Inflammatory macrophage (primary cell): ENCODE measurements around the gene SEC22A.
"Not testable (repeated sequence)": the region's sequence is repeated elsewhere in the genome, so short reads cannot be mapped to it uniquely, and the experiment has no call there.

Experiments
- DNase-seq, 2 donors: peaks; one replicate each; pipeline ENCODE4 v3.0.0-alpha.2; 2020 to 2022

SEC22A gene

GRCh38 chr3:123180791-123181190, 21.0 kb upstream of the SEC22A start:
- DNase-seq = no peak

GRCh38 chr3:123186695-123187094, 15.0 kb upstream of the SEC22A start:
- no peak for DNase-seq

- DNase-seq = no peak
These were observed 13.7 kb upstream of the SEC22A start for GRCh38 chr3:123188058-123188457.

- DNase-seq = no peak
These were observed 8.2 kb upstream of the SEC22A start for GRCh38 chr3:123193448-123194101.

- DNase-seq = peak in 1 of 2 donors; percentile 15
These were observed 7.2 kb upstream of the SEC22A start for GRCh38 chr3:123194552-123194951.

- no peak for DNase-seq
These were observed 3.4 kb upstream of the SEC22A start for GRCh38 chr3:123198372-123198771.

GRCh38 chr3:123201223-123201556, 553 bp upstream of the SEC22A start:
- no peak for DNase-seq

GRCh38 chr3:123202451-123202850, 708 bp downstream of the SEC22A start:
- no peak for DNase-seq

GRCh38 chr3:123218990-123219389, 17.2 kb downstream of the SEC22A start:
- no peak for DNase-seq

- DNase-seq = not testable (repeated sequence)
These were observed 19.6 kb downstream of the SEC22A start for GRCh38 chr3:123221369-123221768.

- no peak for DNase-seq
These were observed 23.3 kb downstream of the SEC22A start for GRCh38 chr3:123225016-123225415.

GRCh38 chr3:123226549-123226948, 24.8 kb downstream of the SEC22A start:
- DNase-seq = no peak

GRCh38 chr3:123229145-123229544, 27.4 kb downstream of the SEC22A start:
- DNase-seq = no peak

- DNase-seq = no peak
These were observed 35.2 kb downstream of the SEC22A start for GRCh38 chr3:123236902-123237301.

GRCh38 chr3:123239186-123239585, 37.4 kb downstream of the SEC22A start:
- not testable (repeated sequence) for DNase-seq

- DNase-seq = no peak
These were observed 38.0 kb downstream of the SEC22A start for GRCh38 chr3:123239756-123240155.

- no peak for DNase-seq
These were observed 42.4 kb downstream of the SEC22A start for GRCh38 chr3:123244128-123244527.

GRCh38 chr3:123246866-123247265, 45.1 kb downstream of the SEC22A start:
- DNase-seq = no peak

GRCh38 chr3:123256256-123256655, 54.5 kb downstream of the SEC22A start:
- no peak for DNase-seq

GRCh38 chr3:123258359-123258758, 56.6 kb downstream of the SEC22A start:
- no peak for DNase-seq

- DNase-seq = peak; percentile 27 to 61
These were observed 57.2 kb downstream of the SEC22A start for GRCh38 chr3:123258811-123259420.

- DNase-seq = no peak
These were observed 59.9 kb downstream of the SEC22A start for GRCh38 chr3:123261666-123262065.

- DNase-seq = no peak
These were observed 60.5 kb downstream of the SEC22A start for GRCh38 chr3:123262226-123262625.

- DNase-seq = no peak
These were observed 61.1 kb downstream of the SEC22A start for GRCh38 chr3:123262868-123263267.

- no peak for DNase-seq
These were observed 62.2 kb downstream of the SEC22A start for GRCh38 chr3:123263941-123264340.
